H1 (cell line): Measurements from ENCODE around the gene LRP5. TPM values are rescaled to one million over a fixed set of nuclear protein-coding genes. Genes with fewer than 3 reads are reported as not detected.

Source experiments
- polyA plus RNA-seq, 7 experiments: library from polyadenylated mRNA; depleted of rRNA in 3 of 7; stranded (reverse) in 5 of 7; unstranded in 2 of 7; fragments of >200 nt in 5 of 7; fragments of 200-250 nt in 2 of 7; gene quantifications; 1 replicate in 5 of 7; 2 replicates in 1 of 7; 4 replicates in 1 of 7; pipeline versions ENCODE4 v1.2.1 to v1.2.3, GENCODE V29; 2011 to 2013; ENCODE audit warnings: missing spikeins in 2 of 7, mixed read lengths in 2 of 7
- total RNA-seq: library from RNA; stranded (reverse); fragmentation: NEBNext Ultra II Directional; extraction: Animal tissue kit (Norgen Biotek cat#: 25700); gene quantifications from 2 replicates; pipeline ENCODE4 v1.2.1, GENCODE V29; 2021
- TF ChIP-seq, protein P1 (sequence below): IDR thresholded peaks from 2 replicates; pipeline ENCODE4 v1.6.1; 2012; ENCODE audit warnings: inconsistent platforms

The LRP5 gene
- total and polyA plus RNA-seq, 2 of the 8 experiments (the other 6 are each of a cell fraction or from before 2014, with no cell fraction given): 19.0 to 38.9 TPM

DNA sequence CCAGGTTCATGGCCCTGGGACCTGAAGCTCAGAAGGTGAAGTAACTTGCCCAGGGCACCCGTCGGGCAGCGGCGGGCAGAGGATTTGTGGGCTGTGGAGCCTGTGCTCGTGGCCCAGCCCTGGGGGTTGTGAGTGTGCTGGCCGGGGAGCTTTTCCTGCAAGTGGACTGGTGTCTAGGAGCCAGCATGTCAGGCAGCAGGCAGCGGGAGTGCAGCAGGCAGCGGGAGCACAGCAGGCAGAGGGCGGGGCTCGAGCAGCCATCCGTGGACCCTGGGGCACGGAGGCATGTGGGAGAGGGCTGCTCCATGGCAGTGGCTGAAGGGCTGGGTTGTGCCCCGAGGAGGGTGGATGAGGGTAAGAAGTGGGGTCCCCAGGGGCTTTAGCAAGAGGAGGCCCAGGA lies 75.4 kb downstream of the LRP5 start (continued):
- TF ChIP-seq, protein P1, sequence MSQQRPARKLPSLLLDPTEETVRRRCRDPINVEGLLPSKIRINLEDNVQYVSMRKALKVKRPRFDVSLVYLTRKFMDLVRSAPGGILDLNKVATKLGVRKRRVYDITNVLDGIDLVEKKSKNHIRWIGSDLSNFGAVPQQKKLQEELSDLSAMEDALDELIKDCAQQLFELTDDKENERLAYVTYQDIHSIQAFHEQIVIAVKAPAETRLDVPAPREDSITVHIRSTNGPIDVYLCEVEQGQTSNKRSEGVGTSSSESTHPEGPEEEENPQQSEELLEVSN: no peak
